HG02970 (cell line): ENCODE data around the gene PRPF6.

Experiments used
- ATAC-seq: cut with Tn5 transposase; IDR thresholded peaks from one replicate; pipeline ENCODE4 v1.9.1; 2021; ENCODE audit warnings: mild to moderate bottlenecking, moderate library complexity, moderate number of reproducible peaks; ENCODE audit not compliant: unreplicated experiment, low FRiP score

PRPF6 gene

GRCh38 chr20:64042054-64042781 lies 61.3 kb downstream of the PRPF6 start:
- ATAC-seq = no peak

DNA sequence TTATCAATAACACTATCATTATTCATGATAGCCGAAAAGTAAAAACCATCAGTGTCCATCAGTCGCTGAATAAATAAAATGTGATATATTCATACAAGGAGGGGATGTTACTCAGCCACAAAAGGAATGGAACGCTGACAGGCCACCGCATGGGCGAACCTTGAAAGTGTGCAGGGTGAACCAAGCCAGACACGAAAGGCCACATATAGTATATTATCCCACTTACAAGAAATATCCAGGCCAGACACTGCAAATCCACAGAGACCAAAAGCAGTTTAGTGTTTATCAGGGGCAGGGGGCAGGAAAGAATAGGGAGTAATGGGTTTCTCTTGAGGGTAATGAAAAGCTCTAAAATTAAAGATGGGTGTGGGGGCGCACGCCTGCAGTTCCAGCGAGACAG lies 62.8 kb downstream of the PRPF6 start:
- ATAC-seq = no peak

DNA sequence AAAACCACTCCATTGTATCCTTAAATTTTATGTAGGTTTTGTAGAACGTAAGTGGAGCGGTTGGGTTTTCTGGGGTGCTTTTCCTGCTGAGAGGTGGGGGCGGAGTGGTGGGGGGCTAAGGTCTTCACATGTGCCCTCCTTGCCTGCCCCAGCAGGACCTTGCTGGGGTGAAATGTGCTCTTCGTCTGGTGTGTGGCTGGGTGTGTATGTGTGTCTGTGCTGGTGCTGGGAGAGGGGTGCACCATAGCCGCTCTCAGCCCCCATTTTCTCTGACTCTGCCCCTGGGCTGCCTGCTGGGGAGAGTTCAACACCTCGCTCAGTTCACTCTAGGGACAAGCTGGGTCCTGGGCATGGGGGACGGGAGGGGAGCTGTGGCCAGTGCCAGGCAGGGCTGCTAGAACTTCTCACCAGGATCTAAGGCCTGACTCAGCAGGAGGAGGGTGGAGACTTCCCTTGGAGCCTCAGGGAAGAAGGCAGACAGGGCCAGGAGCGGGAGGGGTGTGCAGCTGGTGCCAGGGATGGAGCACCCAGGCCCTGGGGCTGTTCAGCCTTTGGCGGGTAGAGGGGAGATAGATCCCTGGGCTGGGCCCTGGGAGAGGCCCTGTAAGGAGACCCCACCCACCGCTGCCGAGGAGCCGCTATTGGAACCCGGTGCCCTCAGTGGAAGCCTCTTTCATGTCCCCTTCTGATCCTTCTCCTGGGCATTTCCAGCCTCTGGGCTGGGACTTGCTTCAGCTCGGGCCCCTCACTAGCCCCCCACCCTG lies 63.7 kb downstream of the PRPF6 start:
- no peak for ATAC-seq

DNA sequence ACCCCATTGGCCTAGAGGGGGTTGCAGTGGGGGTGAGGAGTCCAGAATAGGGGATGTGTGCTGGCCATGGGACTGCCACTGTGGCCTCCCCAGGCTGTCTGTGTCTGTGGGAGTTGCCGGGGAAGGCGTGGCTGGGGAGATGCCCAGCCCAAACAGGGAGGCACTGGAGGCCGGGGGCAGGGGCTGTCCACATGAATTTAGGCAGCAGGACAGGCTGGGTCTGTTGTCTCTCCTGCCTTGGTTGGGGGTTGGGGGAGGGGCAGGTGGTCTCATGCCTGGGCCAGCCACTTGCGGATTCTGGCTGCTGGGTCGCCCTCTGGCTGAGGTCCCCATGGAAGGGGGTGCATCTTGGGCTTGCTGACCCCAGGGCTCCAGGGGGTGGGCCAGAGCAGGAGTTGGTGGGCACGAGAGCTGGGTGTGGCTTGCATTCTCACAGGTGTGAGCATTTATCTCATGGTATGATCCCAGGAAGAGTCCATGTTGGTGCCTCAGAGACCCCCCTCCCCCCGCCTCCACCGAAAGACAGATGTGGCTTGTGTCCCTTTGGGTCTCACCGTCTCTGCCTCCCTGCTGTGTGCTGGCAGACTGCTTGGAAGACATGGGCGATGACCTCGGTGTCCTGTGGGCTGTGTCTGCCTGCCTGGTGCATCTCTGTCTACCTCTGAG lies 64.5 kb downstream of the PRPF6 start:
- ATAC-seq = no peak

- ATAC-seq = no peak
Measured at GRCh38 chr20:64047046-64047389, 66.1 kb downstream of the PRPF6 start.

DNA sequence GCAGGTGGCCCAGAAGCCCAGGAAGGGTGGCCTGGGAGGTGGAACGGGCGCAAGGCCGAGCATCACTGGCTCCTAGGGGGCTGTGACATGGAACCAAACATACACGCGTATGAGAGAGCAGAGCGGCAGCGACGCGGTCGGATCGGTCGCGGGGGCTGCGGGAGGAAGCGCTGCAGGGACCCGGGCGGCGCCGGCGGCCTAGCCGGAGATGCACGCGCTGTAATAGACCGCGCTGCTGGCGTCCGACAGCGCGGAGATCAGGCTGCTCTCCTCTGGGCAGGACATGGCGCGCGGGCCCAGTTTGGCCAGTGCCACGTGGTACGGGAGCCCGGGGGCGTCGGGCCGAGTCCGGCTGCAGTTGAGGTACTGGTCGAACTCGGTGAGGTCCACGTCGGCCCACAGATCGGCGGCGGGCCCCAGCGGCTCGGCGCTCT lies 67.1 kb downstream of the PRPF6 start:
- ATAC-seq = no peak

- no peak for ATAC-seq
Measured at GRCh38 chr20:64048402-64049044, 67.6 kb downstream of the PRPF6 start.

- no peak for ATAC-seq
Measured at GRCh38 chr20:64049060-64049877, 68.3 kb downstream of the PRPF6 start, which contains the start of gene SOX18. TSS of gene SOX18 (minus strand) at chr20:64049639. CDS start at chr20:64049516, 123 bp downstream.

GRCh38 chr20:64049878-64050260 lies 68.9 kb downstream of the PRPF6 start:
- no peak for ATAC-seq

DNA sequence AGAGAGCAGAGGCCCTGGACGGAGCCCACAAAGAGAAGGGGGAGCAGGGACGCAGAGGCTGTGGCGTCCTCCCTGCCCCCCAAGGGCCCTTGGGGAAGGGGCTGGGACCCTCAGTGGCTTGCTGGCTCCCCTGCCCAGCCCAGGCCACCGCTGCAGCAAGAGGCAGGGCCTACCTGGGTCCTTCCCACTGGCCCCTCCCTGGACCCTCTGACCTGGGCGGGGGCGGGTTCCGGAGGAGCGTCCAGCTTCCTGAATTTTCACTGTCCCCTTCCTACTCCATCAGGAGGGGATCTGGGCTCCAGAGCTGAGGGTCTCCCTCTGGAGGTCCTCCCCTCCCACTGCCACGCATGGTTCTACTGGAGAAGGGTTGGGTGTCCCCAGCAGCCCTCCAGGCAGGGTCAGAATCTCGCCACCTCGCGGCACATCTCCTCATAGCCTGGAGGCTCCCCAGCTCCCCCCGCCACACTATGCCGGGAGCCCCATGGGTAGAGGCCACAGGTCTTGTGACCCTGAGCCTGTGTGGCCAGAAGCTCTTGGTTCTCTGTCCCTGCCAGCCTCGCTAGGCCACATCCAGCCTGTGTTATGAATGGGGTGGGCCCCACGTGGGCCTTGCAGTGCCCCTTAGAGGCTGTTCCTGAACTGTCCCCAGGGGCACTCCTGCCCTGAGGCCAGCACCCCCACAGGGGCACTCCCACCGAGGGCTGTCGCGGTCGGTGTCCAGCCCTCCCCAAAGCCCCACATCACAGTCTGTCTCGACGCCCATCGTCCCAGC lies 69.5 kb downstream of the PRPF6 start:
- ATAC-seq = no peak

- ATAC-seq = no peak
Measured at GRCh38 chr20:64051033-64051452, 70.1 kb downstream of the PRPF6 start.

- no peak for ATAC-seq
Measured at GRCh38 chr20:64051561-64052325, 70.8 kb downstream of the PRPF6 start.

DNA sequence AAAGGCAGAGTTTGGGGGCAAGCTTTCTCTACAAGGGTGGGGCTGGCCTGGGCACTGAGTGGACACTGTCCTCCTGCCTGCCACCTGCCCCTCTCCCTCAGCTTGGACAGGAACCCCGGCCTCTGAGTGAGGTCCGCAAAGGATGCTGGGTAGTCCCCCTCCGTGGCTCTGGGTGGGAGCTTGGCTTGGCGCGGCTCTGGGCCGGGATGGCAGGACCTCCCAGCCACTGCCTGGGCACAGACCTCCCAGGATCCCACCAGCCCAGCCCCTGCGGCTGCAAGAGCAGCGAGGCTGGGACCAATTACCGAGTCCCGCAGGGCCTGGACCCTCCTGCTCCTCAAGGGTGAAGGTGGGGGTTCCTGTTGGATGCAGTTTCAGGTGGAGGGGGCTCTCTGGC lies 71.4 kb downstream of the PRPF6 start:
- no peak for ATAC-seq

DNA sequence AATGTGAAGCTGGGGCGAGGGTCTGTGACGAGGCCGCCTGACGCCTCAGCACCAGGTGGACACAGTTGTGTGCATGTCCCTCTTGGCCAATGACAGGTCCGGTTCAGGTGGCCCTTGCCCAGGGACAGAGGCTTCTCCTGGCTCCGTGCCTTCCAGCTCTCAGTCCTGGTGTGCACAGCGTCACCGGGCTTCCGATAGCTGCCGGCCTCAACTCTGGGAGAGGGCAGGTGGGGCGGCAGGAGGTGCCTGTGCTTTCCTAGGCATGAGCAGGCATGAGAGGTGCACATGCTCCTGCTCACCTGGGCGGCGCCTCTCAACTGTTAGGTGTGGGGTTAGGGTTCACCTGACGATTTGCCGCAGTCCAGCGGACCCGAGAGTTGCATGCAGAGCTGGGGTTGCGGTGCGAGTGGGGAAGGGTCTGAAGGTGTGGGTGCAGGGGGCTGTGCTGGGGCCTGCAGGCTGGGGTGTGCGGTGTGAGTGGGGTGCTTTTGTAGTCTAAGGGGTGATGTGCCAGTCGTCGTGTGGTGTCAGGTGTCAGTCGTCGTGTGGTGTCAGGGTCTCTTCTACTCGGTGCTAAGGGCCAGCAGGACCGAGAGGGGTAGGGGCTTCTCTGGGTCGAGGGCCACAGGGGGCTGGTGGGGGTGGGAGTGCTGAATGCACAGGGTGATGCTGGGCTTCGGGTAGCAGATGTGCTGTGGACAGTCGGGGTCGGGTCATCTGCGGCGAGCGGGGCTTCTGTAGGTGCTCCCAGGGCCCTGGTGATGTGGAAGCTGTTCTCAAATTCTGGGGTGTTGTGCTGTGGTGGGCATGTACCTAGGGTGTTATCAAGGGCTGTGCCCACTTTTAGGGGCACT lies 72.3 kb downstream of the PRPF6 start:
- no peak for ATAC-seq

DNA sequence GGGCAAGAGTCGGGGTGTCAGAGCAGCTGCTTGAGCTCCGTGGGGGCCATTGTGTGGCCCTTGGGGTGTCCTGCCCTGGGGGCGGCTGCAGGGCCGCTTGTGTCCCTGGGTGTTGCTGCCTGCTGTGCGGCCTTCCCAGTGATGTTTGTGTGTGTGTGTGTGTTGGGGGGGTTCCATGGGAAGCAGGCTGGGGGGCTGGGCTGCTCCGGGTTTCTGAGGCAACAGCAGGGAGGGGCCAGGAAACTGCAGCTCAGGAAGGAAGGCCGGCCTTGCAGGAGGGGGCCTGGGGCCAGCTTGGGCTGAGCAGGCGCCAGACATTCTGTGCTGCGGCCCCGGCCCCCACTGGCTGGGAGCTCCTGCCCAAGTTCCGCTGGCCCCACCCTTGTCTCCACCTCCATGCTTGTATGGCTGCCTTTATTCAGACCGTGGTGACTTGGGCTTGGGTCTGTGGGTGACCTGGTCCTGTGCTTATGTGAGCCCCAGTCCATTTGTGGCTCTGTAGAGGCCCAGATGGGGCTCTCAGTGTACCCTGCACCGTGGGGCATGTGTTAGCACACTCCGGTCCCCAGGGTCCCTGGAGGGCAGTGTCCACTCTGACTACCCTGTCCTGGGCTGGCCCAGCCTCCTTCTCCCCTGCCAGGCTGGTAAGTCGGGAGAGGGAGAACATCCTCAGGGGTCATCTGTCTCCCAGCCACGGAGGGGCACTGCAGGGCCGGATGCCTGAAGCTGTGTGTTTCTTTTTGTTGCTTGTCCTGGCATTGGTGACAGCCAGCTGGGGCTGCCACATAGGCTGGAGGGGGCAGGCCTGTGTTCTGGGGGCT lies 73.1 kb downstream of the PRPF6 start:
- ATAC-seq = no peak

- no peak for ATAC-seq
Measured at GRCh38 chr20:64055396-64055892, 74.5 kb downstream of the PRPF6 start.
